GM19351 (cell line): ENCODE results near the gene VPS37D.

Experiments used
- ATAC-seq: cut with Tn5 transposase; IDR thresholded peaks from one replicate; pipeline ENCODE4 v1.9.1; 2021; ENCODE audit warnings: mild to moderate bottlenecking, moderate library complexity; ENCODE audit not compliant: unreplicated experiment

VPS37D gene

GRCh38 chr7:73680501-73680900, 12.9 kb downstream of the VPS37D start:
- ATAC-seq, result no peak

GRCh38 chr7:73681031-73681430, 13.4 kb downstream of the VPS37D start:
- no peak for ATAC-seq

- ATAC-seq, result peak; percentile 16
These were observed 15.1 kb downstream of the VPS37D start for GRCh38 chr7:73682745-73683055.

GRCh38 chr7:73683056-73683787, 15.6 kb downstream of the VPS37D start, which contains the start of the genes BUD23 and DNAJC30:
Gene BUD23 (plus strand): TSS chr7:73683597. CDS start chr7:73683626, 29 bp downstream.
Gene DNAJC30 (minus strand): TSS chr7:73683453. CDS start chr7:73683423, 30 bp downstream.
- peak; percentile 90 for ATAC-seq

GRCh38 chr7:73683788-73684693, 16.4 kb downstream of the VPS37D start:
- no peak for ATAC-seq

GRCh38 chr7:73685311-73685710, 17.7 kb downstream of the VPS37D start:
- ATAC-seq, result no peak

- no peak for ATAC-seq
These were observed 20.7 kb downstream of the VPS37D start for GRCh38 chr7:73688288-73688687.

- no peak for ATAC-seq
These were observed 23.0 kb downstream of the VPS37D start for GRCh38 chr7:73690646-73691045.

GRCh38 chr7:73696372-73696771, 28.7 kb downstream of the VPS37D start:
- ATAC-seq, result no peak

GRCh38 chr7:73698410-73698809, 30.8 kb downstream of the VPS37D start:
- no peak for ATAC-seq

- no peak for ATAC-seq
These were observed 31.9 kb downstream of the VPS37D start for GRCh38 chr7:73699370-73700068.

GRCh38 chr7:73700069-73700423, 32.4 kb downstream of the VPS37D start:
- no peak for ATAC-seq

GRCh38 chr7:73700581-73701134, 33.0 kb downstream of the VPS37D start:
- no peak for ATAC-seq

- no peak for ATAC-seq
These were observed 33.8 kb downstream of the VPS37D start for GRCh38 chr7:73701357-73701995.

- no peak for ATAC-seq
These were observed 34.6 kb downstream of the VPS37D start for GRCh38 chr7:73702226-73702625.

GRCh38 chr7:73702665-73703064, 35.0 kb downstream of the VPS37D start:
- no peak for ATAC-seq

- no peak for ATAC-seq
These were observed 35.6 kb downstream of the VPS37D start for GRCh38 chr7:73703225-73703624.

- ATAC-seq, result no peak
These were observed 36.4 kb downstream of the VPS37D start for GRCh38 chr7:73703757-73704639.

GRCh38 chr7:73704640-73705550, 37.3 kb downstream of the VPS37D start:
- ATAC-seq, result no peak
